Measurements from ENCODE around the gene SMIM5.
"Not testable (repeated sequence)": the region's sequence is repeated elsewhere in the genome, so short reads cannot be mapped to it uniquely, and the experiment has no call there.

Gene SMIM5

GRCh38 chr17:75632863-75633485, at the start of gene SMIM5:
Gene SMIM5, plus strand, starts transcription at chr17:75633434. Its CDS starts 6,768 bp downstream, at chr17:75640202.
- DNase-seq, result peak; percentile 77

GRCh38 chr17:75584849-75585175, 48.4 kb upstream of the SMIM5 start:
- DNase-seq, result no peak

- peak; percentile 73 for DNase-seq
Observed at GRCh38 chr17:75587675-75588595, 45.3 kb upstream of the SMIM5 start, which contains the start of gene MYO15B. Gene MYO15B, plus strand, starts transcription at chr17:75587800. Its CDS starts 258 bp downstream, at chr17:75588058.

- DNase-seq, result no peak
Observed at GRCh38 chr17:75588596-75589011, 44.6 kb upstream of the SMIM5 start.

GRCh38 chr17:75589012-75589918, 44.0 kb upstream of the SMIM5 start:
- DNase-seq, result peak; percentile 93

GRCh38 chr17:75589919-75590303, 43.3 kb upstream of the SMIM5 start:
- no peak for DNase-seq

- no peak for DNase-seq
Observed at GRCh38 chr17:75590314-75590761, 42.9 kb upstream of the SMIM5 start.

GRCh38 chr17:75590849-75591721, 42.1 kb upstream of the SMIM5 start:
- no peak for DNase-seq

GRCh38 chr17:75591722-75592302, 41.4 kb upstream of the SMIM5 start:
- no peak for DNase-seq

- no peak for DNase-seq
Observed at GRCh38 chr17:75592348-75593020, 40.8 kb upstream of the SMIM5 start.

GRCh38 chr17:75593430-75593829, 39.8 kb upstream of the SMIM5 start:
- DNase-seq, result not testable (repeated sequence)

GRCh38 chr17:75594499-75595283, 38.5 kb upstream of the SMIM5 start:
- DNase-seq, result no peak

GRCh38 chr17:75595284-75595919, 37.8 kb upstream of the SMIM5 start:
- no peak for DNase-seq

- no peak for DNase-seq
Observed at GRCh38 chr17:75595920-75596313, 37.3 kb upstream of the SMIM5 start.

GRCh38 chr17:75596320-75597087, 36.7 kb upstream of the SMIM5 start:
- DNase-seq, result no peak

- DNase-seq, result peak; percentile 44
Observed at GRCh38 chr17:75601057-75601987, 31.9 kb upstream of the SMIM5 start.

- DNase-seq, result no peak
Observed at GRCh38 chr17:75602644-75603043, 30.6 kb upstream of the SMIM5 start.

- DNase-seq, result no peak
Observed at GRCh38 chr17:75603123-75603522, 30.1 kb upstream of the SMIM5 start.

Measured in CD4-positive, alpha-beta T cell treated with Interleukin-15 for 1 hour (primary cell).